ENCODE measurements around the gene TSLP.

Gene TSLP

GRCh38 chr5:111071413-111071812 lies at the start of gene TSLP:
Gene TSLP (plus strand): TSS chr5:111071713. CDS start chr5:111071891, 178 bp downstream.
- no peak for DNase-seq

GRCh38 chr5:111022301-111022700 lies 49.2 kb upstream of the TSLP start:
- no peak for DNase-seq

- no peak for DNase-seq
These were observed 42.6 kb upstream of the TSLP start for GRCh38 chr5:111028865-111029264.

- no peak for DNase-seq
These were observed 27.6 kb upstream of the TSLP start for GRCh38 chr5:111043712-111044506.

GRCh38 chr5:111058064-111058463 lies 13.4 kb upstream of the TSLP start:
- no peak for DNase-seq

- no peak for DNase-seq
These were observed 11.3 kb upstream of the TSLP start for GRCh38 chr5:111060169-111060568.

- no peak for DNase-seq
These were observed 9.9 kb upstream of the TSLP start for GRCh38 chr5:111061618-111062017.

GRCh38 chr5:111063709-111064322 lies 7.7 kb upstream of the TSLP start:
- no peak for DNase-seq

- DNase-seq: no peak
These were observed 5.1 kb upstream of the TSLP start for GRCh38 chr5:111066261-111066938.

- no peak for DNase-seq
These were observed 3.3 kb upstream of the TSLP start for GRCh38 chr5:111068213-111068612.

GRCh38 chr5:111069839-111070238 lies 1.7 kb upstream of the TSLP start:
- no peak for DNase-seq

- DNase-seq: peak in 1 of 2 donors; percentile 26
These were observed 1.0 kb upstream of the TSLP start for GRCh38 chr5:111070272-111071134.

- peak; percentile 50 for DNase-seq
These were observed 1.6 kb downstream of the TSLP start for GRCh38 chr5:111072949-111073682.

- DNase-seq: no peak
These were observed 2.7 kb downstream of the TSLP start for GRCh38 chr5:111074244-111074643.

GRCh38 chr5:111075520-111075919 lies 4.0 kb downstream of the TSLP start:
- DNase-seq: no peak

GRCh38 chr5:111076091-111076490 lies 4.6 kb downstream of the TSLP start:
- DNase-seq: no peak

- no peak for DNase-seq
These were observed 6.2 kb downstream of the TSLP start for GRCh38 chr5:111077678-111078077.

- no peak for DNase-seq
These were observed 8.3 kb downstream of the TSLP start for GRCh38 chr5:111079846-111080245.

- no peak for DNase-seq
These were observed 11.8 kb downstream of the TSLP start for GRCh38 chr5:111083323-111083722.

- peak; percentile 88 to 90 for DNase-seq
These were observed 20.7 kb downstream of the TSLP start, which contains the start of gene WDR36 for GRCh38 chr5:111092062-111092853. Gene WDR36 (plus strand): TSS chr5:111092348. CDS start chr5:111092457, 109 bp downstream.

GRCh38 chr5:111095982-111096381 lies 24.5 kb downstream of the TSLP start:
- no peak for DNase-seq

All from stimulated activated CD4-positive, alpha-beta T cell treated with anti-CD3 and anti-CD28 coated beads, Interleukin-2, amount 100 ng/mL, for 48 hours (primary cell).